GM12875 (cell line): ENCODE measurements around the gene GPRIN3.

ENCODE experiments used
- H3K4me3 ChIP-seq: one replicate; pipeline ENCODE4 v1.5.1; 2011; ENCODE audit warnings: low read depth, low read length, control low read depth
- CTCF ChIP-seq: IDR thresholded peaks from 2 replicates; pipeline ENCODE4 v1.5.1; 2011; ENCODE audit warnings: low read depth, mild to moderate bottlenecking, control low read depth, inconsistent platforms, low read length, moderate library complexity, borderline replicate concordance; ENCODE audit not compliant: insufficient read depth

GPRIN3 gene

GRCh38 chr4:89273741-89274141, 33.9 kb downstream of the GPRIN3 start:
- no peak overlapping the region for H3K4me3 ChIP-seq
- no peak for TF ChIP-seq CTCF

GRCh38 chr4:89270792-89271191, 36.8 kb downstream of the GPRIN3 start:
- no peak for TF ChIP-seq CTCF
- H3K4me3 ChIP-seq = no peak overlapping the region

GRCh38 chr4:89269121-89269666, 38.4 kb downstream of the GPRIN3 start:
- no peak overlapping the region for H3K4me3 ChIP-seq
- no peak for TF ChIP-seq CTCF

GRCh38 chr4:89268679-89269078, 38.9 kb downstream of the GPRIN3 start:
- H3K4me3 ChIP-seq = no peak overlapping the region
- no peak for TF ChIP-seq CTCF

GRCh38 chr4:89267846-89268245, 39.8 kb downstream of the GPRIN3 start:
- no peak overlapping the region for H3K4me3 ChIP-seq
- no peak for TF ChIP-seq CTCF

GRCh38 chr4:89267392-89267791, 40.2 kb downstream of the GPRIN3 start:
- no peak for TF ChIP-seq CTCF
- no peak overlapping the region for H3K4me3 ChIP-seq

GRCh38 chr4:89266128-89266527, 41.5 kb downstream of the GPRIN3 start:
- TF ChIP-seq CTCF = no peak
- H3K4me3 ChIP-seq = no peak overlapping the region
